HG03442 (cell line): ENCODE measurements around the gene TRIM38.
A peak's percentile ranks its signal among the peaks of the same experiment; 100 is the strongest.
"Not testable (repeated sequence)": the region's sequence is repeated elsewhere in the genome, so short reads cannot be mapped to it uniquely, and the experiment has no call there.

Experiments used
- ATAC-seq: cut with Tn5 transposase; IDR thresholded peaks from one replicate; pipeline ENCODE4 v1.9.1; 2021; ENCODE audit warnings: mild to moderate bottlenecking, moderate library complexity; ENCODE audit not compliant: unreplicated experiment

TRIM38 gene

GRCh38 chr6:26000366-26001144, 38.0 kb downstream of the TRIM38 start:
- no peak for ATAC-seq

DNA sequence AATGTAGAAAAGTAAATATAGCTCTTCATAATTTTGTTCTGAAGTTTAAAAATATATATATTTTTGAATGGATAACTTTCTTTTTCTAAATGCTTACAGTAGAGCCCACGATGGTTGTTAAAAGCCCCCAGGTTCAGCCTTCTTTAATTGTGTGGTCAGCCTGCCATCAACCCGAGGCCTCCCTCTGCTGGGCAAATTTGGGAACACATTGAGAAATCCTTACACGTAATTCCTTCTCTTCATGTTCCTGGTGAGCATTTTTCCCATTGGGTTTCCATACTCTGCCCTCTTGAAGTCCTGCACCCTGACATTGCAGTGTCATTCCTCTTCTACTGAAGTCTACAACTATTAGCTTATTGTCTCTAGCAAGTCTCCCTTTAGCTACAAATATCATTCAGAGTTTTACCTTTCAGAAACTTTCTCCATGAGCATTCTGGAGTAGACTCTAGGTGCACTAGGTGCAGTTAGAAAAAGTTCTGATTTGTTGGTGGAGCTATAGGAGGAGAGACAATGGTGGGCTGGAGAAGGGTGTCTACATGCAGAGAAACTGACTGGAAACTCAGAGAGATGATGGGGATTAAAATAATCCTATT, 40.6 kb downstream of the TRIM38 start:
- ATAC-seq: no peak

GRCh38 chr6:26006086-26006939, 43.7 kb downstream of the TRIM38 start:
- ATAC-seq: no peak

GRCh38 chr6:26006940-26007305, 44.3 kb downstream of the TRIM38 start:
- ATAC-seq: not testable (repeated sequence)

DNA sequence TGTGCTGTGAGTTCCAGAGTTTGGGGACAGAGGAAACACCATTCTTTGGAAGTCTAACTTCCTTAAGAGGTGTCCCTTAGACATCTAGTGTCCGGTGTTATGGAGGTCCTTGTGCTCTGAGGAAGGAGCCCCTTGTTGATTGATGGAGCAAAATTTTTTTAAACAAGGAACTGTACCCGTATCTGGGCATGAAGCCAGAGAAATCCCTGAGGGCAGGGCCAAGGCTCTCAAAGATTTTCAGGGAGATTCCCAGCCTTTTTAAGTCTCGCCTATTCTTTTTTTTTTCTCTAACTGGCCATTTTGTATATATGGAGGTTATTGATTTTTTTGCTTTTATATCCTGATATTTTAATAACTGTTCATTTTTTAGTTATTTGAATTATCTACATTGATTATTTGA, 45.9 kb downstream of the TRIM38 start:
- ATAC-seq: no peak

GRCh38 chr6:26009817-26010216, 47.2 kb downstream of the TRIM38 start:
- no peak for ATAC-seq

GRCh38 chr6:26012061-26012460, 49.5 kb downstream of the TRIM38 start:
- ATAC-seq: no peak

GRCh38 chr6:26014386-26014785, 51.8 kb downstream of the TRIM38 start:
- not testable (repeated sequence) for ATAC-seq

DNA sequence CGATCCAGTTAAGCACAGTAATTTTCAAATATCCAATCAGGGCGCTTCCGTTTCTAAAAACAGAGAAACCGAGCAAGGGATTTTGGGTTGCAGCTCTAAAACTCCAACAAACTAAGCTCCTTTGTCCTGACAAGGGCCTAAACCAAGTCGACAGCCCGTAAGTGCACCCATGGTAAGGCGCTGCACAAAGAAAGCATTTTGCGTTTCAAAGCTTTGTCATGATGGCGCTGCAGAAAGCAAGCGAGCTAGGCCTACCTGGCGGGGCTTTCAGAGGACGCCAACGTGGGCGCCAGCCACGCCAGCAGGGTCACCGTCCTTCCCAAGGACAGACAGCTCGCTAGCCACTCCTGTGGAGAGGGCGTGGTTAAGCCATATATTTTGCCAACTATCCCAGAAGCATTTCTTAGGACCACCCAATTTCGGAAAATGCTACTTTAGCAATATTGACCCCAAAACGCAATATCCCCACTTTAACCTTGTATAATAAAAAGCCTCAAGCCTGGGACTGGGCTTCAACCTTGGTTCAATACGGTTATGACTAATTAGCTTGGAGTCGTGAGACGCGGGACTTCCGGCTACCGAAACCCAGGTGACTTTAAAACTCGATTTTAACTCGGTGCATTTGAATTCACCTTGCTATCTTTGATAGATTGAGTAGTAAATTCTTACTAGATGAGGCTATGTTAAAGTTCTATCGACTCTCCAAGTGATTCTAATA, 53.8 kb downstream of the TRIM38 start:
- ATAC-seq: no peak

- ATAC-seq: no peak
Measured at GRCh38 chr6:26016963-26017631, 54.5 kb downstream of the TRIM38 start.

- ATAC-seq: no peak
Measured at GRCh38 chr6:26017632-26017966, 55.0 kb downstream of the TRIM38 start.

DNA sequence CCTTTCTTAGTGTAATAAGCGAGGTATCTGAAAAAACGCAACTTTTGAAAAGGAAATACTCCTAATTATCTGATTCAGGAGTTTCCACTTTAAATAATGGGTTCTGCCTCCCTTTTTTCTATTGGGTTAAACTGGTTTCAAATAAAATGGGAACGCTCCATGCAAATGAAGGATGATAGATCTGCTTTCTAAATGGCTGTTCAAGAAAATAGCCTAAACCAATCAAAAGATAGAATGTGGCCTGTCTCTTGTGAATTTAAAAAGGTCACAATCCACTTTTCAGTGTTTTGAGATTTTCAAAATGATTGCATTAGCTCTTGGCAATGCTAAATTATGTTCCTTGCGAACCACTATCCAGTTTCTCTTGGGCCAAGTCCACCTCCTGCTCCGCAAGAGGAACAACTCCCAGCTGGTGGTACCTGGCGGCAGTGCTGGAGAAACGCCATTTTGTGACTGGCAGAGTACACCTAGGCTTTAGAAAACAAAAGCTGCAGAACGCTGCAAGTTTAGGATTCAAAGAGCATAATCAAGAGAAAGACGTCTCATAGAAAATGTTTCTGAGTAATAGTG, 56.7 kb downstream of the TRIM38 start:
- ATAC-seq: no peak

DNA sequence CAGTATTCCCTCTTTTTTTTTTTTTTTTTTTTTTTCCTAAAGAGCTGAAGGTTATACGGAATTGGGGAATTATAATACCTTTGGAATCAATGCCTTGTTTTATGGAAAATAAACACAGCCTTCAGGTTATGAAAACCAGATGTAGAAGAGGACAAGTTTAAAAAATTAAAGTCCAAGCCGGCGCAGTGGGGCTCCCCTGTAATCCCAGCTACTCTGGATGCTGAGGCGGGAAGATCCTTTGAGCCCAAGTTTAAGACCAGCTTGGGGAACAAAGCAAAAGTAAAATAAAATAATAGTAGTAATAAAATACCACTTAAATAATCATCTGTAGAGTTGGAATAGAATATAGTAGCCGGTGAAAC, 57.3 kb downstream of the TRIM38 start:
- no peak for ATAC-seq

- ATAC-seq: peak; percentile 47
Measured at GRCh38 chr6:26020329-26021000, 57.9 kb downstream of the TRIM38 start.

DNA sequence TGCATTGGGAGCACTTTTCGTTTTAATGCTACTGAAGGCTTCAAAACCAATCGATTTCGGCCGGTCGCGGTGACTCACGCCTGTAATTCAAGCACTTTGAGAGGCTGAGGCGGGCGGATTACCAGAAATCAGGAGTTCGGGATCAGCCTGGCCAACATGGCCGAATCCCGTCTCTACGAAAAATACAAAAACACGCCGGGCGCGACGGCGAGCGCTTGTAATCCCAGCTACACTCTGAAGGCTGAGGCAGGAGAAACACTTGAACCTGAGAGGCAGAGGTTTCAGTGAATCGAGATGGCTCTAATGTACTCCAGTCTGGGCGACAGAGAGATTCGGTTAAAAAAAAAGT, 58.4 kb downstream of the TRIM38 start:
- peak; percentile 18 for ATAC-seq

- peak; percentile 46 for ATAC-seq
Measured at GRCh38 chr6:26021350-26022131, 58.9 kb downstream of the TRIM38 start.

- no peak for ATAC-seq
Measured at GRCh38 chr6:26022132-26022472, 59.5 kb downstream of the TRIM38 start.

- no peak for ATAC-seq
Measured at GRCh38 chr6:26022737-26023136, 60.1 kb downstream of the TRIM38 start.

DNA sequence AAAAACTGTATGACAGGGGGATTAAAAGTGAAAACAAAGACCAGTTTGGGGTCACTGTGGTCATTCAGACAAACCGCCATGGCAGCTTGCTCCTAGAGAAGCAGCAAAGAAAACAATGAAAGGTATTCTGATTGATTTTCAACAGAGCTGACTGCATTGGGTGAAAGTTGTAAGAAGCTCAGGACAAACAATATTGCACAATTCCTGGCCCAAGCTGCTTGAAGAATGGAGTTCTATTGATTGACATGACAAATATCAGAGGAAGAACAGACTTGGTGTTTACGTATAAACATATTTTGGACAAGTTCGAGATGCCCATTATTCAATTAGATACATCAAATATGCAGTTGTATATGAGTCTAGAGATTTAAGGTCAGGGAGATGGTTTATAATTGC, 62.0 kb downstream of the TRIM38 start:
- no peak for ATAC-seq
